ENCODE data around the gene STK11IP.

STK11IP gene

DNA sequence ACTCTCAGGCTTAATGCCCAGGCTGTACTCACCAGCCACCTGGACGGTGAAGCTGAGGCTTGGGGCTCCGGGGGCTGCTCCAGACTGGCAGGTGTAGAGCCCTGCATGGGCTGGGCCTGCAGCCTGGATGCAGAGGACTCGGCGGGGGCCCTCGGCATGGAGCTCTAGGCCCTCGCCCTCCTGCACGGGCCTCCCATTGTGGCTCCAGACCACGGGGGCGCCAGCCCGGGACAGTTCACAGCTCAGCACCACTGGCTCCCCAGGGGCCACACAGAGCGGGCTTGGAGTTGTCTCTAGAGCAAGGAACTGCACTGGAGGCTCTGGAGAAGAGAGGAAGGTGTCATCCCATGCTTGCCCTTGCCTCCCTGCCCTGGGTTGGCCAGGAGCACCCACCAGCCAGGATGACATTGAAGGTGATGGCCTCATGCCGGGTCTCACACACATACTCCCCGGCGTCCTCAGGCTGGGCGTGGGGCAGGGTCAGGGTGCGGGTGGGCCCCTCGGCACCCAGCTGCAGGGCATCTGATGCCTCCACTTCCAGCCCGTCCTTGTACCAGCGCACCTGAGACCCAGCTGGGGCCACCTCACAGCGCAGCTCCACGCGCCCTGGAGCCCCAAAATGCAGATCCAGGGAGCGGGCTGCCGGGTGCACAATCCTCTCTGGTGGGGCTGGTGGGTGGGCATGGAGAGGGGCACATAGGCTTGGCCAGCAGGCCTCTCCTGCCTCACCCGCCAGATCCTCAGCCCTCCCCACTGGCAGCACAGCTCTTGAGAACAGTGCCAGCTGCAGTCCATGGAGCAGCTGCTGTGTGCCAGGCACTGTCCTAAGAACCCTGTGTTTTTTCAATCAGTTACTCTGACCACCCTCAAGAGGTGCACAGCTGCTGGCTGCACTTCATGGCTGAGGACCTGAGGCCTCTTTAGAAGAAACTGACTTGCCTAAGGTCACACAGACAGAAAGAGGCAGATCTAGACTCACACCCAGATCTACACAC, 39.6 kb upstream of the STK11IP start:
- no peak for TF ChIP-seq GATA3 (IDR thresholded peaks at IDR 0.05; ENCODE audit: low read depth, low read length)
- TF ChIP-seq GATA2 (IDR thresholded peaks at IDR 0.05; ENCODE audit: low read depth, low read length) = no peak

DNA sequence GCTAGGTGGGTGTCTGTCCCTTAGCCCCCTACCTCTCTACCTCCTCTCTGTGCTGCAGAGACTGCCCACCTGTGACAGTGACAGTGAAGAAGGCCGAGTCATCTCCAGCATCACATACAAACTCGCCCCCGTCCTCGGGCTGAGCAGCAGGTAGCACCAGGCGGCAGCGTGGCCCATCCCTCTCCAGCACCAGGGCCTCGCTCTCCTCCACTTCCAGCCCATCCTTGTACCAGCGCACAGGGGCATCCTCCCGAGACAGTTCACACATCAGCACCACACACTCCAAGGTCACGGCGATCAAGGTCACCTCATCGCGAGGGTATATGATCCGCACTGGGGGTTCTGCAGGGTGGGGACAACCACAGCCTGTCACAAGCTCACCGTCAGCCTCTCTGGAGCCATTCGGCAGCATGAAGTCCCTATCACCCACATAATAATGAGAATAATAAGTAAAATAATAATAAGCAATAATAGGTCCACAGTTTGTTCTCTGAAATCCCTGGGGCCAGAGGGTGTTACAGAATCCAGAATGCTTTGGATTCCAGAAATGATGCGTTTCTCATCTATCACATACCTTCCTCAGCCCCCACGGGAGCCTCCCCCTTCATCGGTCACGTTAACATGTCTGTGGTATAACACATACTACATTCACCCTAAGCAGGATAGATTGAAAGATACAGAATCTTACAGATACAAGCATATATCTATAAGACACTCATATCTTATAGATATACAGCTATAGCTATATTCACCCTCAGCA, 38.3 kb upstream of the STK11IP start:
- TF ChIP-seq GATA2 (IDR thresholded peaks at IDR 0.05; ENCODE audit: low read depth, low read length) (no peak), GATA3 (IDR thresholded peaks at IDR 0.05; ENCODE audit: low read depth, low read length) (no peak)

GRCh38 chr2:219560037-219560892, 37.4 kb upstream of the STK11IP start:
- TF ChIP-seq GATA2 (IDR thresholded peaks at IDR 0.05; ENCODE audit: low read depth, low read length) (no peak), GATA3 (IDR thresholded peaks at IDR 0.05; ENCODE audit: low read depth, low read length) (no peak)

DNA sequence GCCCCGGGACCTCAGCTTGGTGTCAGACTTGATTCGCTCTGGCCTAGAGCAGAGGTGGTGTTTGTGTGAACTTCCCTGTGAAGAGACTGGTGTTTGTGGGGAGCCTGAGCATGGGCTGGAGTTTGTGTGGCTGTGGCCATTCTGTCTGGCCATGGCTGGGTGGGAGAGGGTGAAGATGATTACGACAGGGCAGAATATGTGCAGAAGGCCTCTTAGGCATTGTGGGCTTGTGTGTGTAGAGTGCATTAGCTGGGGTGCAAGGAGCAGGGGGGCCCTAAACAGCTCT, 36.8 kb upstream of the STK11IP start:
- TF ChIP-seq GATA3 (IDR thresholded peaks at IDR 0.05; ENCODE audit: low read depth, low read length) (no peak), GATA2 (IDR thresholded peaks at IDR 0.05; ENCODE audit: low read depth, low read length) (no peak)

DNA sequence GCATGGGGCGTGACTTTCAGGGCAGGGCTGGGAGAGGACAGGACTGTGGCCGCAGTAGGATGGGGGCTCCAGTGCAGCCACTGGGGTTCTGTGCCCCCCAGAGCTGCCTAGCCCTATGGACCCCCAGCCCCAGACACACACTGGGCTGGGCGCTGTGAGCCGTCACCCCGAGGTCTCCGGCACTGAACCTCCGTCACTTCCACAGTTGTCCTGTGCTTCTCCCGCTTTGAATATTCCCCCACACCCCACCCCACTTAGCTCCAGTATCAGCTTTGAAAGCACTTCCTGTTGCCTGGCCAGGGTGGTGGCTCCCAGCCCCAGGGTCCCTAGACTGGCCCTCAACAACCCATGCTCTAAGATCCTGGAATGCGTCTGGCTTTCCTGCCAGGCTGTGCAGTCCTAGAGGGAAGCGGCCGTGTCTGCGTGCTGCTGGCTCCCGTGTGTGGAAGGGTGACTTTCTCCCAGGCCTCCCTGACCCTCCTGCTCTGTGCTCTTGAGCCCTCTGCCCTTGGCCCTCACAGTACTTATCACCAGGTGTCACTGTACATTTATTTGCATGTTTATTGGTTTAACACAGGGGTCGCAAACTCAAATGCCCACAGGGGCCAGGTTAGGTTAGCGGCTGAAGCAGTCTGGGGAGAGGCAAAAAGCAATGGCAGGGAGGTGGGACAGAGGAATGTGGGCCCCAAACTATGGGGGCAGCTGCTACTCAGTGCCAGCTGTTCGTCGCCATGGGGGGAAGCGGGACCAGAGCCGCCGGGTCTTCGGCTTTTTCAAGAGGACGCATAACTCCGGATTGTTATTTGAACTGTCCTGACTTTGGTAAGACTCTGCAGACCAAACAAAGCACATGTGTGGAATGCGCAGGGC, 36.2 kb upstream of the STK11IP start:
- TF ChIP-seq GATA2 (IDR thresholded peaks at IDR 0.05; ENCODE audit: low read depth, low read length) = no peak
- no peak for TF ChIP-seq GATA3 (IDR thresholded peaks at IDR 0.05; ENCODE audit: low read depth, low read length)

- TF ChIP-seq GATA2 (IDR thresholded peaks at IDR 0.05; ENCODE audit: low read depth, low read length) (no peak), GATA3 (IDR thresholded peaks at IDR 0.05; ENCODE audit: low read depth, low read length) (no peak)
Observed at GRCh38 chr2:219562049-219563020, 35.3 kb upstream of the STK11IP start.

DNA sequence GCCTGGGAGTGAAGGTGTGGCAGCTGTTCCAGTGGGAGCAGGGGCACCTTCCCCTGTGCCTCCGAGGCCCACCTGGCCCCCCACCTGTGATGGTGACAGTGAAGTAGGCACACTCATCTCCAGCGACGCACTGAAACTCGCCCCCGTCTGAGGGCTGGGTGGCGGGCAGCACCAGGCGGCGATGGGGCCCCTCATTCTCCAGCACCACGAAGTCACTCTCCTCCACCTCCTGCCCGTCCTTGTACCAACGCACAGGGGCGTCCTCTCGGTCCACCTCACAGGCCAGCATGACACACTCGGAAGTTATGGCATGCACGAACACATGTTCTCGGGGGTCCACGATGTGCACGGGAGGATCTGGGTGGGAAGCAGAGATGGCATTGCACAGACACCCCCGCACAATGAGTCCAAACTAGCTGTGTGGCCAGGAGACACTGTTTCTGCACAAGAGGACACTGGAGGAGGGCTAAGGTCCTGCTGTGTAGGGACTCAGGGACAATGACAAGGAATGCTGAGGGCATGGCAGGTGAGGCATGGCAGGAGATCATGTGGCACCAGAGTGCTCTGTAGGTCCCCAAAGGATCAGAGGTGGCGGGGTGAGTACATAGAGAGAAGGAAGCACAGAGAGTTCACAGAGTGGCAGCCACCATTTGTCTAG, 34.3 kb upstream of the STK11IP start:
- no peak for TF ChIP-seq GATA3 (IDR thresholded peaks at IDR 0.05; ENCODE audit: low read depth, low read length)
- no peak for TF ChIP-seq GATA2 (IDR thresholded peaks at IDR 0.05; ENCODE audit: low read depth, low read length)

GRCh38 chr2:219565130-219566080, 32.3 kb upstream of the STK11IP start:
- TF ChIP-seq GATA3 (IDR thresholded peaks at IDR 0.05; ENCODE audit: low read depth, low read length) = no peak
- no peak for TF ChIP-seq GATA2 (IDR thresholded peaks at IDR 0.05; ENCODE audit: low read depth, low read length)

- no peak for TF ChIP-seq GATA3 (IDR thresholded peaks at IDR 0.05; ENCODE audit: low read depth, low read length)
- TF ChIP-seq GATA2 (IDR thresholded peaks at IDR 0.05; ENCODE audit: low read depth, low read length) = no peak
Observed at GRCh38 chr2:219566640-219567039, 31.0 kb upstream of the STK11IP start.

DNA sequence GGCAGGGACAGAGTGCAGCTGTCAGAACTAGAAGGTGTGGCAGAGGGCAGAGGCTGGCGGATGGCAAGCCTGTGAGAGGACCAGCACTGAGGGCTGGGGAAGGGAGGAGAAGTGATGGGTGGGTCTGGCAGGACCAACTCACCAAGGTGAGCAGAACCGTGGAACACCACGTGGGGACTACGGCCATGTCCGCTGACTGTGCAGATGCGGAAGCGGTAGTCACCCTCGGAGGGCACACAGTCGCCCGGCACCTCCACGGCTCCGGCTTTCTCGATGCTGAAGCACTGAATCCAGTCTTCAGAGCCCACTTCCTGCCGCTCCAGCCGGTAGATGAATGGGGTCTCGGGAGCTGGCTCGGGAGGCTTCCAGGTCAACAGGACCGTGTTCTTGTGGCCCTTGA, 30.5 kb upstream of the STK11IP start:
- TF ChIP-seq GATA3 (IDR thresholded peaks at IDR 0.05; ENCODE audit: low read depth, low read length) = no peak
- no peak for TF ChIP-seq GATA2 (IDR thresholded peaks at IDR 0.05; ENCODE audit: low read depth, low read length)
